PC-3 (cell line): Measurements from ENCODE around the gene RBBP5. TPM values are rescaled to one million over a fixed set of nuclear protein-coding genes. Genes with fewer than 3 reads are reported as not detected.

Experiments used
- ATAC-seq: fragments of 200-7000 bp; cut with Tn5 transposase; 2 replicates; pipeline ENCODE4 v1.9.1; 2020; ENCODE audit warnings: mild to moderate bottlenecking, moderate library complexity
- BruUV-seq: library from RNA; stranded (reverse); fragments of 400-500 nt; replicated peaks from 2 replicates; lab custom pipeline; 2021; lab: Mats Ljungman, UMichigan
- CTCF ChIA-PET: fragments of 300-600 bp; sonication (Branson Sonifier 250); formaldehyde crosslinking; loops from one replicate; lab custom pipeline; 2022; ENCODE audit warnings: antibody characterized with exemption; lab: Charles Lee
- POLR2A ChIA-PET: fragments of 300-600 bp; sonication (Branson Sonifier 250); formaldehyde crosslinking; loops from one replicate; lab custom pipeline; 2022; ENCODE audit warnings: antibody characterized with exemption; ENCODE audit not compliant: unreplicated experiment; lab: Charles Lee
- DNase-seq: peaks from one replicate; pipeline ENCODE4 v3.0.0-alpha.2; 2015
- H2AFZ ChIP-seq: fragments of 300-600 bp; sonication (generic); 2 replicates; pipeline ENCODE4 v1.6.0; 2016; ENCODE audit warnings: antibody characterized with exemption, low read length
- H3F3A ChIP-seq: fragments of 300-600 bp; sonication (generic); one replicate; pipeline ENCODE4 v1.6.0; 2017; ENCODE audit warnings: antibody characterized with exemption, low read length, control low read depth, mild to moderate bottlenecking; ENCODE audit not compliant: unreplicated experiment
- H3K27ac ChIP-seq: fragments of 300-600 bp; sonication (generic); 2 replicates; pipeline ENCODE4 v1.5.1; 2016; ENCODE audit warnings: mild to moderate bottlenecking, low read length
- H3K27me3 ChIP-seq: fragments of 300-600 bp; sonication (generic); 2 replicates; pipeline ENCODE4 v1.6.1; 2016; ENCODE audit warnings: low read length, mixed read lengths
- H3K36me3 ChIP-seq: fragments of 300-600 bp; sonication (generic); 2 replicates; pipeline ENCODE4 v1.6.1; 2016; ENCODE audit warnings: low read depth, mixed run types, low read length, mixed read lengths
- H3K4me1 ChIP-seq: fragments of 300-600 bp; sonication (generic); 2 replicates; pipeline ENCODE4 v1.5.1; 2016; ENCODE audit warnings: low read length; ENCODE audit not compliant: insufficient read depth
- H3K4me2 ChIP-seq: fragments of 300-600 bp; sonication (generic); 2 replicates; pipeline ENCODE4 v1.6.0; 2016; ENCODE audit warnings: low read length
- H3K4me3 ChIP-seq: fragments of 300-600 bp; sonication (generic); 2 replicates; pipeline ENCODE4 v1.5.1; 2016; ENCODE audit warnings: mild to moderate bottlenecking, low read length, mixed read lengths
- H3K79me2 ChIP-seq: fragments of 300-600 bp; sonication (generic); 2 replicates; pipeline ENCODE4 v1.6.1; 2017; ENCODE audit warnings: low read length, mixed read lengths
- H3K9ac ChIP-seq: fragments of 300-600 bp; sonication (generic); 2 replicates; pipeline ENCODE4 v1.6.0; 2016; ENCODE audit warnings: mild to moderate bottlenecking, low read length
- H3K9me2 ChIP-seq: fragments of 300-600 bp; sonication (generic); replicated peaks from 2 replicates; pipeline ENCODE4 v1.6.1; 2016; ENCODE audit warnings: mixed run types, low read length, mixed read lengths
- H3K9me3 ChIP-seq: fragments of 300-600 bp; sonication (generic); 2 replicates; pipeline ENCODE4 v1.6.1; 2016; ENCODE audit warnings: low read length, mixed read lengths
- H4K20me1 ChIP-seq: fragments of 300-600 bp; sonication (generic); 2 replicates; pipeline ENCODE4 v1.6.1; 2016; ENCODE audit warnings: low read length, mixed read lengths
- CTCF ChIP-seq: fragments of 300-600 bp; sonication (generic); conservative IDR thresholded peaks from 2 replicates; pipeline ENCODE4 v1.5.1; 2017; ENCODE audit warnings: antibody characterized with exemption, low read depth, mild to moderate bottlenecking, low read length
- EZH2 ChIP-seq: fragments of 300-600 bp; sonication (generic); IDR thresholded peaks from one replicate; pipeline ENCODE4 v1.6.1; 2017; ENCODE audit warnings: antibody characterized with exemption, mild to moderate bottlenecking, low read length; ENCODE audit not compliant: unreplicated experiment
- EZH2phosphoT487 ChIP-seq: fragments of 300-600 bp; sonication (generic); IDR thresholded peaks from 2 replicates; pipeline ENCODE4 v1.6.1; 2018; ENCODE audit warnings: mild to moderate bottlenecking, antibody characterized with exemption, low read length, borderline replicate concordance
- intact Hi-C: fragments of 100-400 bp; cut with micrococcal nuclease; formaldehyde crosslinking; loops from 2 replicates; pipeline ENCODE4 v1.9.0; 2023
- total RNA-seq: library from RNA; depleted of rRNA; stranded (reverse); fragments of >200 nt; gene quantifications from 2 replicates; pipeline ENCODE4 v1.2.3, GENCODE V29; 2014

The RBBP5 gene
- total RNA-seq, 1 experiment from 2014 or later: 41.7 TPM

DNA sequence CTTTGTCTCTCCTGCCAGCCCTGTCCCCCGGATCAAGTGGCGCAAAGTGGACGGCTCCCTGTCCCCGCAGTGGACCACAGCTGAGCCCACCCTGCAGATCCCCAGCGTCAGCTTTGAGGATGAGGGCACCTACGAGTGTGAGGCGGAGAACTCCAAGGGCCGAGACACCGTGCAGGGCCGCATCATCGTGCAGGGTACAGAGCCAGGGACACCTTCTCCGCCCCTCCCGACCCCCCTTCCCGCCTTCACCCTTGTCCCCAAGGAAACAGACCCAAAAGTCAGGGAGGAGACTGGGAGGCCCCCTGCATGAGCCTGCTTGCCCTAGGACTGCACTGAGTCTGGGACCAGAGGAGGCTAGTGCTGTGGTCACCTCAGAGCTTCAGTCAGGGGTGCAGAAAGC, 60.6 kb downstream of the RBBP5 start:
- DNase-seq: no peak
- Histone ChIP-seq H3K27me3 (peaks cover 13% of the 10 kb centered on the region; the same call in 1 of the 2 replicates), H3K9me2 (no peaks in the 10 kb centered on the region), H3K4me3 (no peak overlapping the region), H3K4me2 (no peak overlapping the region), H3K9me3 (no peaks in the 10 kb centered on the region), H3K36me3 (no peaks in the 10 kb centered on the region), H3F3A (no peaks in the 10 kb centered on the region), H4K20me1 (no peaks in the 10 kb centered on the region), H3K4me1 (no peaks in the 10 kb centered on the region), H2AFZ (peak overlapping the region; percentile 55; the same call in 1 of the 2 replicates), H3K9ac (no peak overlapping the region), H3K27ac (no peak overlapping the region), H3K79me2 (no peaks in the 10 kb centered on the region)
- CTCF ChIA-PET: interaction anchor here (0.6 to 1.9 kb wide), 27 partner anchors 9 to 1756 kb away, joined by 3 to 62 read pairs (median 5); partner anchors contain the start of gene RBBP5
- no TSS peak for BruUV-seq
- TF ChIP-seq EZH2: no peak
- no peak for TF ChIP-seq EZH2phosphoT487
- no peak for TF ChIP-seq CTCF
- ATAC-seq: no peak; the same call in 1 of the 2 replicates
- POLR2A ChIA-PET: no interaction called here
- intact Hi-C loops: loop anchor here (1.0 to 5.0 kb wide), 4 partner anchors 72 to 254 kb away; no protein-coding TSS in a partner anchor

DNA sequence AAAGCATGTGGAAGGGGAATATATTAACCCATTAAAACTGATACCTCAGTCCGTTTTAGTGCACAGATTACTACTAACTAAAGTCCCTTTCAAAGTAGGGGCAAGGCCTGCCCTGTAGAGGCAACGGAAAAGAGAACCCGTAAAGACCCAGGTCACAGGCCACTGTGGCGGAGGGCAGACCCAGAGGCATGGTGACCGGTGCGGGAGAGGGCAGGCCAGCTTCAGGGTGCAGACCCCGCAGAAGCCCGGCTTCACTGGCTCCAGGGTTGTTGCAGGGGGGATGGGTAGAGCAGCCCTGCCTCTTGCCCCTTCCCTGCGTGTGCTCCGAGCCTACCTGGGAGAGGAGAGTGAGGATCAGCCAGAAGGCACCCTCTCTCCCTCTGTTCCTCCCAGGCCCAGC, 61.0 kb downstream of the RBBP5 start:
- Histone ChIP-seq H2AFZ (no peak overlapping the region), H3K36me3 (no peaks in the 10 kb centered on the region), H3F3A (no peaks in the 10 kb centered on the region), H4K20me1 (no peaks in the 10 kb centered on the region), H3K4me2 (no peak overlapping the region), H3K9me3 (no peaks in the 10 kb centered on the region), H3K9me2 (no peaks in the 10 kb centered on the region), H3K4me3 (no peak overlapping the region), H3K79me2 (no peaks in the 10 kb centered on the region), H3K9ac (no peak overlapping the region), H3K27me3 (peaks cover 17% of the 10 kb centered on the region; the same call in 1 of the 2 replicates), H3K27ac (no peak overlapping the region), H3K4me1 (no peaks in the 10 kb centered on the region)
- CTCF ChIA-PET: interaction anchor here (1.6 to 1.9 kb wide), 4 partner anchors 72 to 254 kb away, joined by 8 to 62 read pairs (median 14); no protein-coding TSS in a partner anchor
- POLR2A ChIA-PET: no interaction called here
- DNase-seq: no peak
- no TSS peak for BruUV-seq
- no peak for ATAC-seq
- intact Hi-C loops: loop anchor here (1.0 to 5.0 kb wide), 4 partner anchors 71 to 253 kb away; no protein-coding TSS in a partner anchor
- no peak for TF ChIP-seq CTCF
- TF ChIP-seq EZH2phosphoT487: no peak
- TF ChIP-seq EZH2: no peak

DNA sequence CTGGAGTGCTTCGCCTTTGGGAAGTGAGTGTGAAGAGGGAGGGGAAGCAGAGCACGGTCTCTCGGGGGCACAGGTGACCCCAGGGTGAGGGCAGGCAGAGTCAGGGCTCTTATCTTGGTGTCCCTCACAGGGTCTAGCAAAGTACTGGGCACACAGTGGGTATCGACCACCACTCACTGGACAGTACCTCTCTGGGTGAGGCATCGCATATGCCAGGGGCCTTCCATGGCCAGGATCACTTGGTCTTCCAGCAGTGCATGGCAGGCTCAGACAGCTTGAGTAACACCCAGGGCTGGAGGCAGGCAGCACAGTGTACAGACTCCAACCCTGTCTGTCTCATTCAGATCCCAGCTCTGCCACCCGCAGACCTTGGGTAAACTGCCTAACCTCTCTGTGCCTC, 62.1 kb downstream of the RBBP5 start:
- no peak for ATAC-seq
- H4K20me1 ChIP-seq: no peaks in the 10 kb centered on the region
- no peaks in the 10 kb centered on the region for H3K9me2 ChIP-seq
- DNase-seq: no peak
- CTCF ChIA-PET: no interaction called here
- intact Hi-C loops: loop anchor here (5.0 kb wide), 2 partner anchors 198 to 252 kb away; no protein-coding TSS in a partner anchor
- no peaks in the 10 kb centered on the region for H3K4me1 ChIP-seq
- BruUV-seq: no TSS peak
- H3K27ac ChIP-seq: no peak overlapping the region
- no peak overlapping the region for H3K4me3 ChIP-seq
- POLR2A ChIA-PET: no interaction called here
- no peaks in the 10 kb centered on the region for H3K36me3 ChIP-seq
- H3K79me2 ChIP-seq: no peaks in the 10 kb centered on the region
- peaks cover 27% of the 10 kb centered on the region for H3K27me3 ChIP-seq
- no peak overlapping the region for H3K9ac ChIP-seq
- H2AFZ ChIP-seq: no peak overlapping the region
- no peaks in the 10 kb centered on the region for H3F3A ChIP-seq
- H3K4me2 ChIP-seq: no peak overlapping the region
- TF ChIP-seq EZH2phosphoT487: no peak
- TF ChIP-seq CTCF: no peak
- no peak for TF ChIP-seq EZH2
- no peaks in the 10 kb centered on the region for H3K9me3 ChIP-seq
